Peyer's patch (tissue), 4 donors: ENCODE measurements around the gene OR6C3. TPM values are rescaled to one million over a fixed set of nuclear protein-coding genes. Genes with fewer than 3 reads are reported as not detected.
"Not testable (repeated sequence)": the region's sequence is repeated elsewhere in the genome, so short reads cannot be mapped to it uniquely, and the experiment has no call there.

Experiments used
- DNase-seq, 3 donors: peaks; one replicate each; pipeline ENCODE4 v3.0.0-alpha.2; 2017 to 2019
- H3K27ac ChIP-seq, 4 donors: fragments of 200-600 bp; sonication (generic); one replicate each; pipeline ENCODE4 v1.5.1; 2016 to 2019
- H3K27me3 ChIP-seq, 2 donors: fragments of 200-600 bp; sonication (generic); one replicate each; pipeline ENCODE4 v1.5.1; 2019
- H3K36me3 ChIP-seq, 3 donors: fragments of 200-600 bp; sonication (generic); one replicate each; pipeline ENCODE4 v1.5.1; 2016 to 2019
- H3K4me1 ChIP-seq, 4 donors: fragments of 200-600 bp; sonication (generic); one replicate each; pipeline ENCODE4 v1.5.1; 2016 to 2019
- H3K4me3 ChIP-seq, 4 donors: fragments of 200-600 bp; sonication (generic); 1 replicate in 3 of 4; 2 replicates in 1 of 4; pipeline ENCODE4 v1.5.1; 2016 to 2019; ENCODE audit warnings: mild to moderate bottlenecking in 1 of 4
- H3K9me3 ChIP-seq, 4 donors: fragments of 200-600 bp; sonication (generic); one replicate each; pipeline ENCODE4 v1.5.1; 2016 to 2019; ENCODE audit warnings: mild to moderate bottlenecking in 1 of 4
- POLR2A ChIP-seq, 2 donors: fragments of 450-650 bp; IDR thresholded peaks; one replicate each; pipeline ENCODE4 v1.5.1; 2017; ENCODE audit warnings: antibody characterized with exemption in 2 of 2, mild to moderate bottlenecking in 2 of 2, moderate library complexity in 2 of 2
- total RNA-seq, 4 donors: library from RNA; depleted of rRNA; stranded (reverse); fragments of >200 nt; gene quantifications; one replicate each; pipeline ENCODE4 v1.1.0, GENCODE V29; 2016
- TF ChIP-seq, protein P1 (sequence below), 6 experiments: fragments of 450-650 bp in 4 of 6; fragments of 200-600 bp in 2 of 6; sonication (generic) in 1 of 6; IDR thresholded peaks; one replicate each; pipeline ENCODE4 v1.5.1; 2017 to 2019; ENCODE audit warnings: antibody characterized with exemption in 6 of 6, mild to moderate bottlenecking in 3 of 6, moderate library complexity in 1 of 6

Gene OR6C3
- total RNA-seq, 4 donors from 2014 or later = not detected

DNA sequence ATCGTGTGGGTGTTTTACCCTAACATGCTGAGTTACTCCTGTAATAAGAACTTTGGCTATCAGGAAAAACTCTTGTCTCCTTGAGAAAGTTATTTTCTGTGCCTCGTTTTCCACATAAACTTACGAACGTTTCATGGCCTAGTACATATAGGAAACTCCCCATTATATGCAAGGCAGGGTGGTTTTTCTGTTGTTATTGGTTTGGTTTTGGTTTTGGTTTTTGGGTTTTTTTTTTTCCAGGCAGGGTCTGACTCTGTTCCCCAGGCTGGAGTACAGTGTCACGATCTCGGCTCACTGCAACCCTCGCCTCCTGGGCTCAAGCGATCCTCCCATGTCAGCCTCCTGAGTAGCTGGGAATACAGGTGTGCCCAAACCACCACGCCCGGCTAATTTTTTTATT lies 5.5 kb downstream of the OR6C3 start:
- no peaks in the 10 kb centered on the region for H3K9me3 ChIP-seq
- no peak overlapping the region for H3K27ac ChIP-seq
- no peaks in the 10 kb centered on the region for H3K36me3 ChIP-seq
- no peaks in the 10 kb centered on the region for H3K4me1 ChIP-seq
- DNase-seq = no peak
- no peak for TF ChIP-seq POLR2A (IDR thresholded peaks at IDR 0.05)
- TF ChIP-seq, protein P1, sequence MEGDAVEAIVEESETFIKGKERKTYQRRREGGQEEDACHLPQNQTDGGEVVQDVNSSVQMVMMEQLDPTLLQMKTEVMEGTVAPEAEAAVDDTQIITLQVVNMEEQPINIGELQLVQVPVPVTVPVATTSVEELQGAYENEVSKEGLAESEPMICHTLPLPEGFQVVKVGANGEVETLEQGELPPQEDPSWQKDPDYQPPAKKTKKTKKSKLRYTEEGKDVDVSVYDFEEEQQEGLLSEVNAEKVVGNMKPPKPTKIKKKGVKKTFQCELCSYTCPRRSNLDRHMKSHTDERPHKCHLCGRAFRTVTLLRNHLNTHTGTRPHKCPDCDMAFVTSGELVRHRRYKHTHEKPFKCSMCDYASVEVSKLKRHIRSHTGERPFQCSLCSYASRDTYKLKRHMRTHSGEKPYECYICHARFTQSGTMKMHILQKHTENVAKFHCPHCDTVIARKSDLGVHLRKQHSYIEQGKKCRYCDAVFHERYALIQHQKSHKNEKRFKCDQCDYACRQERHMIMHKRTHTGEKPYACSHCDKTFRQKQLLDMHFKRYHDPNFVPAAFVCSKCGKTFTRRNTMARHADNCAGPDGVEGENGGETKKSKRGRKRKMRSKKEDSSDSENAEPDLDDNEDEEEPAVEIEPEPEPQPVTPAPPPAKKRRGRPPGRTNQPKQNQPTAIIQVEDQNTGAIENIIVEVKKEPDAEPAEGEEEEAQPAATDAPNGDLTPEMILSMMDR (IDR thresholded peaks at IDR 0.05) = no peak
- H3K27me3 ChIP-seq = no peaks in the 10 kb centered on the region
- no peak overlapping the region for H3K4me3 ChIP-seq

DNA sequence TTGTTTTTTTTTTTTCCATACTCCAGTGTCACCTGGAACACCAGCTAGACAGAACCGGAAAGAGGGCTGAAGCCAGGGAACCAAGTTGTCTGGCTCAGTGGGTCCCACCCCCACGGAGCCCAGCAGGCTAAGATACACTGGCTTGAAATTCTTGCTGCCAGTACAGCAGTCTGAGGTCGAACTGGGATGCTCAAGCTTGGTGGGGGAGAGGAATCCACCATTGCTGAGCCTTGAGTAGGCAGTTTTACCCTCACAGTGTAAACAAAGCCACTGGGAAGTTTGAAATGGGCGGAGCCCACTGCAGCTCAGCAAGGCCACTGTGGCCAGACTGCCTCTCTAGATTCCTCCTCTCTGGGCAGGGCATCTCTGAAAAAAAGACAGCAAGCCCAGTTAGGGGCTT lies 24.8 kb downstream of the OR6C3 start:
- not testable (repeated sequence) for H3K4me1 ChIP-seq, H3K27ac ChIP-seq, H3K4me3 ChIP-seq, H3K27me3 ChIP-seq, DNase-seq, H3K9me3 ChIP-seq, H3K36me3 ChIP-seq

DNA sequence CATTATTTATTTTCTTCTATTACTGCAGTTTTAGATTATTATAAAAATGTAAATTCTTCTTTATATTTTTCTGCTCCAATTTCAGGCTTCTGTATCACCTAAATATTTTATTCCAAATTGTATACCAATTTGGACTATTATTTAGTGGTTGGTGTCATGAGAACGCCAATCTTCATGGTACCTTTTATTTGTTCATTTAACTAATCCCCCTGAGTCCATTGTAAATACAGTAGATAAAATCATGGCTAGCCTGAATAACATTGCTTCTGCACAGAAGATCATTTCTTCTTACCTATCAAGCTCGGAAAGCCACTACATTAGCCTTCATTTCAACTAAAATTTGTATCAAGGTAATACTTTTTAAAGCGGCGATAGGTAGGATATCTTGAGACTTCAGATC lies 32.1 kb downstream of the OR6C3 start, which contains the start of gene OR6C75:
Gene OR6C75 (plus strand): TSS at position 301 of the 400 bp plus-strand sequence. CDS start 2,136 bp downstream, outside the sequence.
- Histone ChIP-seq H3K4me1 (no peaks in the 10 kb centered on the region), H3K27me3 (no peaks in the 10 kb centered on the region), H3K4me3 (no peak within 1 kb of the TSS), H3K27ac (no peak within 1 kb of the TSS), H3K9me3 (no peaks in the 10 kb centered on the region), H3K36me3 (no peaks in the 10 kb centered on the region)
- no peak for DNase-seq
- TF ChIP-seq POLR2A (IDR thresholded peaks at IDR 0.05) = no peak
- TF ChIP-seq, protein P1 (IDR thresholded peaks at IDR 0.05) = no peak

DNA sequence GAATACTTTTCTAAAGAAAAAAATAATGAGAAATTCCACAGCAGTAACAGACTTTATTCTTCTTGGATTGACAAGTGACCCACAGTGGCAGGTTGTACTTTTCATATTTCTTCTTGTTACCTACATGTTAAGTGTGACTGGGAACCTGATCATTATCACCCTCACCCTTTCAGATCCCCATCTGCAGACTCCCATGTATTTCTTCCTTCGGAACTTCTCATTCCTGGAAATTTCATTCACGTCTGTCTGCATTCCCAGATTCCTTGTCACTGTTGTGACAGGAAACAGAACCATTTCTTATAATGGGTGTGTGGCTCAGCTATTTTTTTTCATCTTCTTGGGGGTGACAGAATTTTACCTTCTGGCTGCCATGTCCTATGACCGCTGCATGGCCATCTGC lies 34.5 kb downstream of the OR6C3 start:
- Histone ChIP-seq H3K36me3 (no peaks in the 10 kb centered on the region), H3K27me3 (no peaks in the 10 kb centered on the region), H3K4me1 (no peaks in the 10 kb centered on the region), H3K27ac (no peak overlapping the region), H3K9me3 (no peaks in the 10 kb centered on the region), H3K4me3 (no peak overlapping the region)
- TF ChIP-seq POLR2A (IDR thresholded peaks at IDR 0.05) = no peak
- TF ChIP-seq, protein P1 (IDR thresholded peaks at IDR 0.05) = no peak
- no peak for DNase-seq

DNA sequence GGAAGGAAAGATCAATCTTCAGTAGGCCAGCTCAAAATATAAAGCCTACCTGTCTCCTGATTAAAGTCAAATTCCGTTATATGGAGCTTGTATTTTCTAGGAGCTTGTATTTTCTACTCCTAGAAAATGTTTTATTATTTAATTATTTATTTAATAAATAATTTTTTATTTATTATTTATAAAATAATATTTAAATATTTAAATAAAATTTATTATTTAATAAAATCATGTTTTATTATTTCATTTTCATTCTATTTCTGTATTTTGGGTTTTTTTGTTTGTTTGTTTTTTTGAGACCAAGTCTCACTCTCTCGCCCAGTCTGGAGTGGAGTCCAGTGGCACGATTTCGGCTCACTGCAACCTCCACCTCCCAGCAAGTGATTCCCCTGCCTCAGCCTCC lies 42.0 kb downstream of the OR6C3 start:
- no peak for DNase-seq
- H3K27me3 ChIP-seq = no peaks in the 10 kb centered on the region
- TF ChIP-seq, protein P1 (IDR thresholded peaks at IDR 0.05) = no peak
- no peak overlapping the region for H3K4me3 ChIP-seq
- no peaks in the 10 kb centered on the region for H3K36me3 ChIP-seq
- H3K4me1 ChIP-seq = no peaks in the 10 kb centered on the region
- H3K27ac ChIP-seq = no peak overlapping the region
- H3K9me3 ChIP-seq = no peaks in the 10 kb centered on the region

Other genes with a start within 250 kb of the OR6C3 start
- gene OR9K2, start 204.3 kb upstream of the OR6C3 start, total RNA-seq = not detected
- not detected for gene OR10A7, start 109.7 kb upstream of the OR6C3 start, total RNA-seq
- not detected for gene OR6C74, start 86.1 kb upstream of the OR6C3 start, total RNA-seq
- not detected for gene OR6C6, start 34.2 kb upstream of the OR6C3 start, total RNA-seq
- not detected for gene OR6C1, start 16.4 kb upstream of the OR6C3 start, total RNA-seq
- gene OR6C75, start 32.2 kb downstream of the OR6C3 start, total RNA-seq = not detected
- gene OR6C65, start 69.8 kb downstream of the OR6C3 start, total RNA-seq = not detected
- not detected for gene OR6C76, start 95.5 kb downstream of the OR6C3 start, total RNA-seq
- gene OR6C2, start 113.3 kb downstream of the OR6C3 start, total RNA-seq = not detected
- not detected for gene OR6C70, start 139.4 kb downstream of the OR6C3 start, total RNA-seq
- gene OR6C68, start 161.6 kb downstream of the OR6C3 start, total RNA-seq = not detected
- not detected for gene OR6C4, start 218.9 kb downstream of the OR6C3 start, total RNA-seq
- gene OR2AP1, start 241.7 kb downstream of the OR6C3 start, total RNA-seq = not detected